HepG2 (cell line): ENCODE results near the gene SPHK2. TPM values are rescaled to one million over a fixed set of nuclear protein-coding genes. Genes with fewer than 3 reads are reported as not detected.
A peak's percentile ranks its signal among the peaks of the same experiment; 100 is the strongest.

Experiments
- ATAD3A ChIP-seq: sonication (generic); formaldehyde crosslinking; IDR thresholded peaks from 2 replicates; pipeline ENCODE4 v1.4.0; 2020; ENCODE audit warnings: missing genetic modification reagents
- BORCS8-MEF2B ChIP-seq: sonication (generic); formaldehyde crosslinking; IDR thresholded peaks from 2 replicates; pipeline ENCODE4 v1.8.0; 2022; ENCODE audit warnings: mild to moderate bottlenecking, missing genetic modification reagents
- CTCF ChIP-seq: sonication (generic); formaldehyde crosslinking; IDR thresholded peaks from 2 replicates; pipeline ENCODE4 v1.5.0; 2020; ENCODE audit warnings: mild to moderate bottlenecking, missing genetic modification reagents, moderate library complexity
- DNMT1 ChIP-seq: sonication (generic); formaldehyde crosslinking; IDR thresholded peaks from 2 replicates; pipeline ENCODE4 v1.5.1; 2020; ENCODE audit warnings: mild to moderate bottlenecking, missing genetic modification reagents
- GABPA ChIP-seq, 2 experiments: IDR thresholded peaks; 2 replicates each; pipeline ENCODE4 v1.6.1; 2011 to 2016; ENCODE audit warnings: low read depth in 2 of 2, low read length in 1 of 2, missing biosample characterization in 1 of 2, missing genetic modification characterization in 1 of 2
- GLI4 ChIP-seq: sonication (generic); formaldehyde crosslinking; IDR thresholded peaks from 2 replicates; pipeline ENCODE4 v1.5.1; 2020; ENCODE audit warnings: missing genetic modification reagents, mild to moderate bottlenecking, moderate library complexity, borderline replicate concordance
- HNF1B ChIP-seq: sonication (generic); formaldehyde crosslinking; IDR thresholded peaks from 2 replicates; pipeline ENCODE4 v1.5.1; 2020; ENCODE audit warnings: mild to moderate bottlenecking, moderate library complexity, missing genetic modification reagents
- KLF16 ChIP-seq, 2 experiments: sonication (generic) in 1 of 2; formaldehyde crosslinking in 1 of 2; IDR thresholded peaks; 2 replicates each; pipeline versions ENCODE4 v1.6.1 to v1.8.0; 2016 to 2023; ENCODE audit warnings: missing genetic modification reagents in 2 of 2, missing compliant biosample characterization in 1 of 2
- RXRB ChIP-seq: IDR thresholded peaks from 2 replicates; pipeline ENCODE4 v1.6.1; 2016; ENCODE audit warnings: borderline replicate concordance, missing genetic modification reagents, missing compliant biosample characterization
- SAFB2 ChIP-seq: sonication (generic); formaldehyde crosslinking; IDR thresholded peaks from 2 replicates; pipeline ENCODE4 v1.5.1; 2020; ENCODE audit warnings: missing genetic modification reagents, low read depth, mild to moderate bottlenecking, borderline replicate concordance
- SMARCC2 ChIP-seq: fragments of 450-650 bp; IDR thresholded peaks from 2 replicates; pipeline ENCODE4 v1.6.1; 2017; ENCODE audit warnings: antibody characterized with exemption, mild to moderate bottlenecking
- SP4 ChIP-seq: sonication (generic); formaldehyde crosslinking; IDR thresholded peaks from 2 replicates; pipeline ENCODE4 v1.8.1; 2023; ENCODE audit warnings: mild to moderate bottlenecking, missing genetic modification reagents
- TEAD2 ChIP-seq: sonication (generic); formaldehyde crosslinking; IDR thresholded peaks from 2 replicates; pipeline ENCODE4 v1.9.0; 2021; ENCODE audit warnings: missing genetic modification reagents
- TFE3 ChIP-seq: IDR thresholded peaks from 2 replicates; pipeline ENCODE4 v1.6.1; 2016
- TRIM22 ChIP-seq: fragments of 450-650 bp; IDR thresholded peaks from 2 replicates; pipeline ENCODE4 v1.6.1; 2017
- ZNF468 ChIP-seq: sonication (generic); formaldehyde crosslinking; IDR thresholded peaks from 2 replicates; pipeline ENCODE4 v1.8.0; 2022; ENCODE audit warnings: mild to moderate bottlenecking, moderate library complexity, missing genetic modification reagents
- ZNF556 ChIP-seq: sonication (generic); formaldehyde crosslinking; IDR thresholded peaks from 2 replicates; pipeline ENCODE4 v1.4.0; 2020; ENCODE audit warnings: mild to moderate bottlenecking, missing genetic modification reagents, borderline replicate concordance
- ZNF567 ChIP-seq: sonication (generic); formaldehyde crosslinking; IDR thresholded peaks from 2 replicates; pipeline ENCODE4 v1.8.1; 2023; ENCODE audit warnings: mild to moderate bottlenecking, missing genetic modification reagents, borderline replicate concordance
- ZNF576 ChIP-seq: sonication (generic); formaldehyde crosslinking; IDR thresholded peaks from 2 replicates; pipeline ENCODE4 v1.4.0; 2020; ENCODE audit warnings: mild to moderate bottlenecking, missing genetic modification reagents
- ZNF768 ChIP-seq: sonication (generic); formaldehyde crosslinking; IDR thresholded peaks from 2 replicates; pipeline ENCODE4 v1.4.0; 2020; ENCODE audit warnings: missing genetic modification reagents
- ZNF780A ChIP-seq: sonication (generic); formaldehyde crosslinking; IDR thresholded peaks from 2 replicates; pipeline ENCODE4 v1.8.0; 2022; ENCODE audit warnings: mild to moderate bottlenecking, missing genetic modification reagents, moderate library complexity
- ZSCAN25 ChIP-seq: sonication (generic); formaldehyde crosslinking; IDR thresholded peaks from 2 replicates; pipeline ENCODE4 v1.8.0; 2022; ENCODE audit warnings: mild to moderate bottlenecking, missing genetic modification reagents
- polyA plus RNA-seq, 8 experiments: library from polyadenylated mRNA; depleted of rRNA in 3 of 8; stranded (reverse) in 7 of 8; unstranded in 1 of 8; fragments of >200 nt; fragmentation: Illumina TruSeq in 4 of 8; extraction: Trizol in 4 of 8; gene quantifications; 2 replicates each; pipeline versions ENCODE4 v1.2.1 to v1.2.3, GENCODE V29; 2011 to 2016; ENCODE audit warnings: low read depth in 4 of 8, missing spikeins in 1 of 8, mixed read lengths in 1 of 8; ENCODE audit not compliant: insufficient read depth in 1 of 8
- total RNA-seq, 5 experiments: library from RNA; depleted of rRNA; stranded (reverse); fragments of >200 nt; fragmentation: Illumina TruSeq; extraction: Trizol; gene quantifications; 2 replicates each; pipeline ENCODE4 v1.2.3, GENCODE V29; 2016; ENCODE audit warnings: low read depth in 1 of 5

SPHK2 gene
- total and polyA plus RNA-seq, 2 of the 13 experiments (the other 11 are each of a cell fraction or from before 2014, with no cell fraction given) = 2.9 to 14.4 TPM

- TF ChIP-seq HNF1B = peak; percentile 46; the same call in 1 of the 2 replicates
- no peak for TF ChIP-seq SAFB2 (CRISPR knock-in tag)
- TF ChIP-seq KLF16 (CRISPR knock-in tag; IDR thresholded peaks at IDR 0.05) = peak in 1 of 2 experiments; percentile 58; a peak in 1 of 4 replicates
- no peak for TF ChIP-seq ZNF468 (CRISPR knock-in tag)
- 0 out of 2 replicates have a peak, but pooled peaks have one; percentile 20 for TF ChIP-seq ZNF780A (CRISPR knock-in tag)
- no peak for TF ChIP-seq GABPA (IDR thresholded peaks at IDR 0.05; ENCODE audit: low read depth, low read length)
- TF ChIP-seq GABPA (CRISPR knock-in tag; IDR thresholded peaks at IDR 0.05; ENCODE audit: low read depth) = no peak
- TF ChIP-seq GLI4 = no peak
- TF ChIP-seq ATAD3A (CRISPR knock-in tag) = no peak
- TF ChIP-seq TEAD2 (CRISPR knock-in tag) = no peak
- no peak for TF ChIP-seq SMARCC2
- TF ChIP-seq ZSCAN25 (CRISPR knock-in tag) = peak; percentile 93
- TF ChIP-seq TRIM22 = no peak
- no peak for TF ChIP-seq ZNF567 (CRISPR knock-in tag)
- peak; percentile 13; the same call in 1 of the 2 replicates for TF ChIP-seq ZNF768 (CRISPR knock-in tag)
- TF ChIP-seq ZNF556 (CRISPR knock-in tag) = no peak
- no peak for TF ChIP-seq DNMT1
- 0 out of 2 replicates have a peak, but pooled peaks have one; percentile 33 for TF ChIP-seq ZNF576
- TF ChIP-seq CTCF = peak; percentile 98
- TF ChIP-seq SP4 (CRISPR knock-in tag) = peak; percentile 66
- TF ChIP-seq RXRB (CRISPR knock-in tag) = 0 out of 2 replicates have a peak, but pooled peaks have one; percentile 17
- 0 out of 2 replicates have a peak, but pooled peaks have one; percentile 13 for TF ChIP-seq TFE3
- TF ChIP-seq BORCS8-MEF2B (CRISPR knock-in tag) = no peak
Observed at GRCh38 chr19:48646001-48646721, 26.9 kb downstream of the SPHK2 start, which contains the start of gene CA11 (continued).
